Activated CD4-positive, alpha-beta T cell treated with anti-CD3 and anti-CD28 coated beads for 36 hours (primary cell): ENCODE measurements around the gene ADK. TPM values are rescaled to one million over a fixed set of nuclear protein-coding genes. Genes with fewer than 3 reads are reported as not detected.
A peak's percentile ranks its signal among the peaks of the same experiment; 100 is the strongest.

Source experiments
- ATAC-seq: fragments of 200-7000 bp; cut with Tn5 transposase; one replicate; pipeline ENCODE4 v1.10.0; 2021; ENCODE audit warnings: mild to moderate bottlenecking, moderate library complexity
- CTCF ChIA-PET: fragments of 350-600 bp; sonication (Branson Sonifier 250); formaldehyde crosslinking; loops from one replicate; lab custom pipeline; 2021; ENCODE audit warnings: antibody characterized with exemption; lab: Charles Lee
- POLR2A ChIA-PET: fragments of 350-600 bp; sonication (Branson Sonifier 250); formaldehyde crosslinking; loops from one replicate; lab custom pipeline; 2021; ENCODE audit warnings: antibody characterized with exemption, inconsistent platforms; lab: Charles Lee
- DNase-seq: peaks from one replicate; pipeline ENCODE4 v3.0.0-alpha.2; 2020
- H3K27ac Mint-ChIP-seq: one replicate; pipeline ENCODE4 v1.8.0; 2021; ENCODE audit warnings: mixed read lengths
- H3K27me3 Mint-ChIP-seq: one replicate; pipeline ENCODE4 v1.8.0; 2021; ENCODE audit warnings: mixed read lengths
- H3K36me3 Mint-ChIP-seq: one replicate; pipeline ENCODE4 v1.8.0; 2021; ENCODE audit warnings: low read depth, mixed read lengths
- H3K4me1 Mint-ChIP-seq: one replicate; pipeline ENCODE4 v1.8.0; 2021; ENCODE audit warnings: mixed read lengths
- H3K4me3 Mint-ChIP-seq: one replicate; pipeline ENCODE4 v1.8.0; 2021; ENCODE audit warnings: mild to moderate bottlenecking, moderate library complexity, mixed read lengths
- H3K9me3 Mint-ChIP-seq: one replicate; pipeline ENCODE4 v1.8.0; 2021; ENCODE audit warnings: low read depth, mixed read lengths
- intact Hi-C, 2 experiments: fragments of 100-400 bp; cut with DNase I in 1 of 2; cut with micrococcal nuclease in 1 of 2; formaldehyde crosslinking; loops; one replicate each; pipeline versions ENCODE4 v1.14.2 to v1.15.1; 2022 to 2024; cut with DNase I, micrococcal nuclease
- total RNA-seq, 2 experiments: library from RNA; stranded (reverse); gene quantifications; one replicate each; pipeline ENCODE4 v1.2.3, GENCODE V29; 2021

ADK gene
- total RNA-seq, 2 experiments from 2014 or later = 53.7 to 55.0 TPM

DNA sequence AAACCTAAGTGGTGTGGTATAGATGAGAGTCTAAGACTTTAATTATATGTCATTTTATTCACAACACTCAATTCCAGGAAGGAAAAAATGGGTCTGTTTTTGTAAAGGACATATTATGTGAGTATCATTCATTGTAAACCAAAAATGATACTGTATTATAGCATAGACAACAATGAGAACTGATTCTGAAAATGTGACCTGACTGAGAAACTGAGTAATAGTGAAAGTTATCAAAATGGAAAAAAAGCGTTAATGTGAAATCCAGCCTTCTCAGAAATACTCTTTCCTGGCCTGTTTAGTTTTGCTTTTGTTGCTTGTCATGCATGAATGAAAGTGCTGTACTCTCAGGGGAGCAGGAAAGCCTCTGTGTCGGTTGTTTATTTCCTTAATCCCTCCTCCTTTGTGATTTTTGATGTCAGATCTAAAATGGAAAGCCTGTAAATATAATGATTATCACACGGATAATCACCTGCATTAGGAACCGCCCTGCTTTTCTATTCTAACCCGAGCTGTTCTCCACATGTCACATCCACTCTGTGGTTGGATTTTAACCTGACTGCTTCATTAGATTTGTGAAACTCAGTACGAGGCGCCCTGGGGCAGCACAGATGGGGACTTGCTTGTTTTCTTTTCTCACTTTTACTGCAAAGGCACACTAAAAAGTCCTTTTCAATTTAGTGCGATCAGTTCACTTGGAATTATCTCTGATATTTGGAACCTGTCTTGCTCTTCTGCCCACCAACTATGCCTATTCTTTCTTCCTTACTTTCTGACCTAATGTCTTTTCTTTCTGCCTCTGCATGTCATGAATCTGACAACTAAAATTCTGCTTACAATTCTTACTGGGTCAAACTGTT, 434.4 kb downstream of the ADK start:
- no peaks in the 10 kb centered on the region for H3K27me3 Mint-ChIP-seq
- peak overlapping the region; percentile 97 for H3K27ac Mint-ChIP-seq
- H3K36me3 Mint-ChIP-seq = peaks cover 10% of the 10 kb centered on the region
- DNase-seq (peak; percentile 73), ATAC-seq (peak; percentile 77)
- ChIA-PET POLR2A (interaction anchor here (1.4 kb wide), 1 partner anchor 240 kb away, joined by 3 read pairs; no protein-coding TSS in a partner anchor), CTCF (no interaction called here)
- intact Hi-C loops = loop anchor here (1.0 to 10.0 kb wide), 15 partner anchors 85 to 712 kb away; partner anchors contain the start of genes KAT6B (in 2 of the 2), ADK (in 1 of the 2), AP3M1 (in 1 of the 2) and COMTD1 (in 1 of the 2)
- peaks cover 5% of the 10 kb centered on the region for H3K9me3 Mint-ChIP-seq
- H3K4me3 Mint-ChIP-seq = peak overlapping the region; percentile 72
- H3K4me1 Mint-ChIP-seq = peaks cover 73% of the 10 kb centered on the region

DNA sequence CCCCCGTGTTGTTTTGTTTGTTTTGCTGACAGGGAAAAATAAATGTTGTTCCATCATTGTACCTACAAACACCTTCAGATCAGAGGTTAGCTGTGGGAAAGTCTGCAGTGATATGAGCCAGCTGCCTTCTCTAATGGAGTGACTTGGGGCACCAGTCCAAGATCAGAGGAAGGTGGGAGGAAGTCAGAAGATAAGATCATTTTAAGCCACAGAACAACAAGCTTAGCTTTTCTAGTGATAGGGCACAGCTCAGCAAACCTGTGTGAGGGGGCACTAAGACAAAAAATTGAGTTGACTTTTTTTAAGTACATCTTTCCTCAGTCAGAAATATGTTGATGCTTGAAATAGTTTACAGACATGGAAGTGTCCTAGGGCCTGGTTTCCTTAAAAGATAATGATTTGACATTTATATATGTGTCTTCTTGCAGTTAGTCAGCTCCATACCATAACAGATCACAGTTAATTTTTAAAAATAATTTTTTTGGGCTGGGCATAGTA, 435.1 kb downstream of the ADK start:
- ChIA-PET POLR2A (interaction anchor here (0.8 to 1.4 kb wide), 2 partner anchors 86 to 240 kb away, joined by 3 read pairs; no protein-coding TSS in a partner anchor), CTCF (interaction anchor here (0.9 kb wide), 1 partner anchor 342 kb away, joined by 3 read pairs; no protein-coding TSS in a partner anchor)
- intact Hi-C loops = loop anchor here (1.0 to 10.0 kb wide), 6 partner anchors 361 to 711 kb away; partner anchors contain the start of genes ADK (in 1 of the 2), AP3M1 (in 1 of the 2), COMTD1 (in 1 of the 2) and VDAC2 (in 1 of the 2)
- no peaks in the 10 kb centered on the region for H3K27me3 Mint-ChIP-seq
- H3K36me3 Mint-ChIP-seq = peaks cover 5% of the 10 kb centered on the region
- peak overlapping the region; percentile 97 for H3K27ac Mint-ChIP-seq
- H3K4me1 Mint-ChIP-seq = peaks cover 76% of the 10 kb centered on the region
- H3K4me3 Mint-ChIP-seq = peak overlapping the region; percentile 72
- H3K9me3 Mint-ChIP-seq = peaks cover 4% of the 10 kb centered on the region
- DNase-seq (peak; percentile 55), ATAC-seq (peak; percentile 40)

DNA sequence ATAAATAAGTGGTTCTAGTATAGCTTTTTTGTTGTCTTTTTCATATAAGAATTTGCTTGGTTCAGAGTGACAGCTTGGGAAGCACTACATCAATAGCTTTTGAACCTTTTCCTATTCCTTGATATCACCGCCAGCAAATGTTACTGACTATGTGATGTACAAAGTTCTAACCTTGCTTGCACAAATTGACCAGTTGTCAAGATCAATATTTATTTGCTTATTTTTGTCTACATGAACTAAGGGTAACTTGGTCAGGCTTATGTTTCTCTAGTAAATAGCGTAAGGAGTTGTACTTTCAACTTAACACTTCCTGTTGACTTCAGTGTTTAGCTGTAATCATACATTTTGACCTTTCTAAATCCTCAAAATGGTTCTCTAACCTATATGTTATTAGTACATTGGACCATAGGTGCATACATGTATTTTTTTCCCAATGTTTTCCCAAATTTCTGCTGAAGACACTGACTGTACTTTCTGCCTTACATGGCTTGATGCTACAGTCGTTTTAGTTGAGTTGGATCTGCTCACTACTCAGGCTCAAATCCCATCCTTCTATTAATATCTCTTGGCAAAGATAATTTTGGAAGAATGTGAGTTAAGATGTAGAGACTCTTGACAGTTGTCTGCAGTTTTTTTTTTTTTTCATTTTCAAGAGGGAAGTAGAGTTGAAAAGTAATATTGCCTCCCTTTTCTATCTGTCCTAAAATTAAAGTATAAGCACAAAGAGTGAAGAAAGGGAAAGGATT, 436.3 kb downstream of the ADK start:
- ChIA-PET POLR2A (interaction anchor here (0.8 to 1.4 kb wide), 2 partner anchors 87 to 239 kb away, joined by 3 read pairs; no protein-coding TSS in a partner anchor), CTCF (interaction anchor here (0.9 kb wide), 1 partner anchor 343 kb away, joined by 3 read pairs; no protein-coding TSS in a partner anchor)
- no peak overlapping the region for H3K4me3 Mint-ChIP-seq
- intact Hi-C loops = loop anchor here (2.0 to 10.0 kb wide), 5 partner anchors 362 to 710 kb away; partner anchors contain the start of genes ADK (in 1 of the 2), AP3M1 (in 1 of the 2) and COMTD1 (in 1 of the 2)
- H3K27me3 Mint-ChIP-seq = no peaks in the 10 kb centered on the region
- H3K36me3 Mint-ChIP-seq = peaks cover 3% of the 10 kb centered on the region
- no peaks in the 10 kb centered on the region for H3K9me3 Mint-ChIP-seq
- peaks cover 70% of the 10 kb centered on the region for H3K4me1 Mint-ChIP-seq
- ATAC-seq (no peak), DNase-seq (no peak)
- peak overlapping the region; percentile 95 for H3K27ac Mint-ChIP-seq

DNA sequence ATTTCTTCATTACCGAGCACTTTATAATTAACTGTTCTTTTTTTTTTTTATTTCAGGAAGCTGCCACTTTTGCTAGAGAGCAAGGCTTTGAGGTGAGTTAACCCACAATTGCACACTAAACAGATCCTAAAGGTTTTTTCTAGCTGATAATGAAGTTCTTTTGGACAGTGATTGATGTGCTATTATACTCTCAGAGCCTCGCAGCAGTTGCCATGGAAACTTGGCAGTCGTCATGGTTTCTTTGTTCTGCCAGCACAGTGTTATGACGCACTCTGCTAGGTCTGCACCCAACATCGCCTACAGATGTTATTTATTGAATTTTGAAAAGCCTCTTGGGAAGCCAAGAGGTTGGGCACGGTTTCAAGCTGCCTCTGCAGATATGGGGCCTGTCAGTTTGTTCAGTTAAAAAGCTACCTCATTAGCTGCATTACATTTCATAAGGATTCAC, 438.2 kb downstream of the ADK start:
- H3K9me3 Mint-ChIP-seq = no peaks in the 10 kb centered on the region
- intact Hi-C loops = loop anchor here (1.0 to 10.0 kb wide), 5 partner anchors 237 to 708 kb away; partner anchors contain the start of genes ADK (in 1 of the 2), AP3M1 (in 1 of the 2), COMTD1 (in 1 of the 2) and KAT6B (in 1 of the 2)
- H3K4me1 Mint-ChIP-seq = peaks cover 69% of the 10 kb centered on the region
- POLR2A ChIA-PET = no interaction called here
- peaks cover 5% of the 10 kb centered on the region for H3K36me3 Mint-ChIP-seq
- H3K27me3 Mint-ChIP-seq = no peaks in the 10 kb centered on the region
- H3K4me3 Mint-ChIP-seq = no peak overlapping the region
- peak; percentile 93 for DNase-seq
- H3K27ac Mint-ChIP-seq = peak overlapping the region; percentile 85
- ATAC-seq = peak; percentile 54
- CTCF ChIA-PET = interaction anchor here (0.8 to 1.7 kb wide), 4 partner anchors 10 to 646 kb away, joined by 3 to 4 read pairs (median 4); partner anchors contain the start of gene COMTD1

DNA sequence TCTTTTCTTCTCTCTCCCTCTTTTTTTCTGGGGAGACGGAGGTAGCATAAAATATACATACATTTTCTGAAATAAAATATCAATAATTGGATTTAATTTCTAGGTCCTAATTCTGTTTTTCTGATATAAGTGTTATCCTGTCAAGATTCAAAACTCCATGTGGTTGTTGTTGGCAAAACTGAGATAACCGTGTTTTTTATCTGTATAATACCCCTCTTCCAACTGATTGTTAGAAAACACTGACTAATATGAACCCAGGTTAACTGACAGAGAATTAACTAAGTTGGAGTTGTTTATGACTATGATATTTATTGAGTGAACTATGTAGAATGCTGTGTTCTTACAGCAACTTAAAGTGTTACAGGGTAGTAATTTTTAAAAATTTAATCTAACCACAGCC, 438.8 kb downstream of the ADK start:
- DNase-seq (no peak), ATAC-seq (no peak)
- no peaks in the 10 kb centered on the region for H3K27me3 Mint-ChIP-seq
- intact Hi-C loops = loop anchor here (1.0 to 10.0 kb wide), 6 partner anchors 236 to 713 kb away; partner anchors contain the start of genes ADK (in 1 of the 2), AP3M1 (in 1 of the 2), COMTD1 (in 1 of the 2) and KAT6B (in 1 of the 2)
- CTCF ChIA-PET = interaction anchor here (1.1 to 1.7 kb wide), 2 partner anchors 9 to 50 kb away, joined by 3 to 4 read pairs; no protein-coding TSS in a partner anchor
- H3K4me1 Mint-ChIP-seq = peaks cover 64% of the 10 kb centered on the region
- no peak overlapping the region for H3K4me3 Mint-ChIP-seq
- H3K36me3 Mint-ChIP-seq = peaks cover 5% of the 10 kb centered on the region
- POLR2A ChIA-PET = no interaction called here
- H3K9me3 Mint-ChIP-seq = no peaks in the 10 kb centered on the region
- H3K27ac Mint-ChIP-seq = peak overlapping the region; percentile 85

DNA sequence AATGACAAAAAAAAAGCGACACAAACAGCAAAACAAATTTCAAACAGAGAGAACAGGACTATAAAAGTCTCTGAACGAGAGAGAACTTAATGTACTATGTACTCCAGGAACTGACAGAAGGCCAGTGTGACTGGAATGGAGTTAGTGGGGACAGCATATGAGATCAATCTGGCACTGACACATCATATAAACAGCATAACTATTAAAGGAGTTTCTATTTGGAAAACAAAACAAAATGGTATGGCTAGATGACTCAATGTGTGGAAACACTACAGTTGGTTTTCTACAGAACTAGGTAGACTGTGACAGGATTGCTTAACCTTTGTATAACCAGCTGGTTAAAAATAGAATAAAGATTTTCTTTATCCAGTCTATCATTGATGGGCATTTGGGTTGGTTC, 442.4 kb downstream of the ADK start:
- ATAC-seq (peak; percentile 17), DNase-seq (no peak)
- H3K9me3 Mint-ChIP-seq = no peaks in the 10 kb centered on the region
- no peaks in the 10 kb centered on the region for H3K27me3 Mint-ChIP-seq
- no peak overlapping the region for H3K27ac Mint-ChIP-seq
- intact Hi-C loops = loop anchor here in 1 of 2 experiments (5.0 kb wide), 1 partner anchor 716 kb away; no protein-coding TSS in a partner anchor
- ChIA-PET POLR2A (no interaction called here), CTCF (no interaction called here)
- H3K36me3 Mint-ChIP-seq = peaks cover 10% of the 10 kb centered on the region
- H3K4me1 Mint-ChIP-seq = peaks cover 45% of the 10 kb centered on the region
- no peak overlapping the region for H3K4me3 Mint-ChIP-seq

DNA sequence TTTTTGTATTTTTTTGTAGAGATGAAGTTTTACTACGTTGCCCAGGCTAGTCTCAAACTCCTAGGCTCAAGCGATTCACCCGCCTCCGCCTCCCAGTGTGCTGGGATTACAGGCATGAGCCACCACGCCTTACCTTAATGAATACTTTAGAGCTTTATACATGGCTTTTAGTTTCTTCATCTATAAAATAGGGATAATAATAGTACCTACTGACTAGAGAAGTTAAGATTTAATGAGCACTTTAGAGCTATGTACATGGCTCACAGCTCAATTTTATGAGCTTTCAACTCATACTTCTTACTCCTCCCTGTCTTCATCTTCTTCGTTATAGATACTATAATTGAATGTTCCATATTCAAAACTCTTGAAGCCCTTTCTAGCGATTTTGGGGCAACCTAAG, 445.7 kb downstream of the ADK start:
- Mint-ChIP-seq H3K4me1 (peaks cover 26% of the 10 kb centered on the region), H3K27me3 (no peaks in the 10 kb centered on the region), H3K27ac (no peak overlapping the region), H3K9me3 (no peaks in the 10 kb centered on the region), H3K4me3 (no peak overlapping the region), H3K36me3 (peaks cover 11% of the 10 kb centered on the region)
- no peak for ATAC-seq
- no peak for DNase-seq
- intact Hi-C loops = no loop called here
- ChIA-PET CTCF (interaction anchor here (0.6 to 0.8 kb wide), 2 partner anchors 264 to 389 kb away, joined by 3 read pairs; no protein-coding TSS in a partner anchor), POLR2A (no interaction called here)

DNA sequence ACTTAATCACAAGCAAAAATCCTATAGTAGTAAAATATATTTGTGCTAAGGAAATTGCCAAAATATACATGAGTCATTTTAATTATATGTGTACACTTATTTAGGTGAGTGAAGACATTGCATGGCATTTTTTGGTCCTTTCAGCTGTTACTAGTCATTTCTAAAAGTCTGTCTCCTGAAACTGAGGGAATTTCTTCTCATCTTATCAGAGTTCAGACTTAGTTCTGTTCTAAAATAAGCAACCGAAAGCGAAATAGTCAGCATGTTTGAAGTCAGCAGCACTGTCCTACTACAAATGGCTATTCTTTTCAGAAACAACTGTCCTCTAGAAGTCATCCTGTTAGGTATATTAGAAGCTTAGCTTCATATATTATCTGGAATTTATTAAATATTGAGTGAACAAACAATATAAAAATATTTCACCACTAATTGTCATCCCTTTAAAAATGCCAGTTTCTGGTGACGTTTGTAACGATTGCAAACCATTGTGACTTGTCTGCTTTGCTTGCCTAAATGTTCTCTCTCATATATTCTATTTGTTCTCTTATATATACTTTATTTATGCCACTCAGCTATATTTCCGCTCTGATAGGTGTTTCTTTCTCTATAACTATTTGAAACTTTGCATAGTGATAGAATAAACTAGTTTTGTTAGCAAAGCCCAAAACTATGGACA, 448.0 kb downstream of the ADK start:
- ChIA-PET POLR2A (no interaction called here), CTCF (interaction anchor here (1.3 kb wide), 1 partner anchor 9 kb away, joined by 4 read pairs; no protein-coding TSS in a partner anchor)
- peaks cover 2% of the 10 kb centered on the region for H3K9me3 Mint-ChIP-seq
- no peak for ATAC-seq
- peaks cover 24% of the 10 kb centered on the region for H3K36me3 Mint-ChIP-seq
- peaks cover 13% of the 10 kb centered on the region for H3K4me1 Mint-ChIP-seq
- H3K27ac Mint-ChIP-seq = no peak overlapping the region
- intact Hi-C loops = loop anchor here in 1 of 2 experiments (1.0 kb wide), 1 partner anchor 33 kb away; no protein-coding TSS in a partner anchor
- H3K27me3 Mint-ChIP-seq = no peaks in the 10 kb centered on the region
- no peak overlapping the region for H3K4me3 Mint-ChIP-seq
- no peak for DNase-seq

DNA sequence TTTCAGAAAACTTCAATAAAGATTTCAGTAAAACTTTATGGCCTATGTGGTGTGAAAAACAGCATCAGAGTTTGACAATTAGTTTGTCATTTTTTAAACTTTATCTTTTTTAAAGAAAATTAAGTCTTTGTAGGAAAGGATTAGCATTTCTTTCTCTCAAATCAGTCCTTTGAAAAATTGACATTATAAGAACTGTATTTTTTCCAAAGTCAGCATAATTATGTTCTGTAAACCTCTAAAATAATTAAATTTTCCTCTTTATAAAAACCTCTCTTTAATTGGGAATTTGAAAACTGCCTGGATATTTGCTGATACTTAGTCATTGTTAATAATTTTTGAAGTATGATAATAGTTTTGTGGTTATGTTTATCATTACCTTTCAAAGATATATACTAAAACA, 448.7 kb downstream of the ADK start:
- ATAC-seq = no peak
- no peak overlapping the region for H3K27ac Mint-ChIP-seq
- H3K36me3 Mint-ChIP-seq = peaks cover 30% of the 10 kb centered on the region
- H3K4me1 Mint-ChIP-seq = peaks cover 13% of the 10 kb centered on the region
- no peaks in the 10 kb centered on the region for H3K27me3 Mint-ChIP-seq
- intact Hi-C loops = loop anchor here in 1 of 2 experiments (1.0 kb wide), 1 partner anchor 33 kb away; no protein-coding TSS in a partner anchor
- POLR2A ChIA-PET = no interaction called here
- no peak for DNase-seq
- no peak overlapping the region for H3K4me3 Mint-ChIP-seq
- CTCF ChIA-PET = interaction anchor here (1.3 kb wide), 1 partner anchor 10 kb away, joined by 4 read pairs; no protein-coding TSS in a partner anchor
- peaks cover 4% of the 10 kb centered on the region for H3K9me3 Mint-ChIP-seq

DNA sequence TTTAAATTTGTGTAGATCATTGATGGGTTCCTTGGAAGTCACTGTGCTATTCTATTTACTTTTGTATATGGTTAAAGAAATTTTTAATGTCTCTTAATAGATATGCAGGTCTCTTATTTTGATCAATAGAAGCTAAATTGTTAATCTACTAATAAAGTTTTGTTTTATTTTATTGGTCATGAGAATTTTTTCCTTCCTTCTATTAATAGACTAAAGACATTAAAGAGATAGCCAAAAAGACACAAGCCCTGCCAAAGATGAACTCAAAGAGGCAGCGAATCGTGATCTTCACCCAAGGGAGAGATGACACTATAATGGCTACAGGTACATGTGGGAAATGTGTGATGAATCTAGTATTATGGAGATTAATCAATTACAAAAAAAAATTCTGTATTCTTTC, 449.1 kb downstream of the ADK start:
- intact Hi-C loops = no loop called here
- no peak overlapping the region for H3K27ac Mint-ChIP-seq
- H3K4me3 Mint-ChIP-seq = no peak overlapping the region
- ChIA-PET POLR2A (no interaction called here), CTCF (interaction anchor here (0.8 kb wide), 1 partner anchor 421 kb away, joined by 3 read pairs; no protein-coding TSS in a partner anchor)
- H3K4me1 Mint-ChIP-seq = peaks cover 13% of the 10 kb centered on the region
- no peak for DNase-seq
- peaks cover 4% of the 10 kb centered on the region for H3K9me3 Mint-ChIP-seq
- peaks cover 35% of the 10 kb centered on the region for H3K36me3 Mint-ChIP-seq
- ATAC-seq = no peak
- H3K27me3 Mint-ChIP-seq = no peaks in the 10 kb centered on the region
